Trophoblast cell (in vitro differentiated cells and primary cell): ENCODE data around the gene MS4A10.

Source experiments
- DNase-seq, 2 donors: peaks; one replicate each; pipeline ENCODE4 v3.0.0-alpha.2; 2016
- H2AFZ ChIP-seq: 2 replicates; pipeline ENCODE4 v1.6.1; 2013; ENCODE audit warnings: low read length, moderate library complexity, mild to moderate bottlenecking; ENCODE audit not compliant: insufficient read depth, poor library complexity
- H2AK5ac ChIP-seq: 2 replicates; pipeline ENCODE4 v1.6.1; 2013; ENCODE audit warnings: mild to moderate bottlenecking, low read length
- H2BK120ac ChIP-seq: 2 replicates; pipeline ENCODE4 v1.6.1; 2013; ENCODE audit warnings: low read length, mild to moderate bottlenecking, moderate library complexity; ENCODE audit not compliant: insufficient read depth, poor library complexity
- H2BK12ac ChIP-seq: 2 replicates; pipeline ENCODE4 v1.6.1; 2013; ENCODE audit warnings: mild to moderate bottlenecking, low read length, moderate library complexity
- H2BK5ac ChIP-seq: 2 replicates; pipeline ENCODE4 v1.6.1; 2013; ENCODE audit warnings: low read length, low read depth, moderate library complexity, mild to moderate bottlenecking; ENCODE audit not compliant: poor library complexity
- H3K14ac ChIP-seq: 2 replicates; pipeline ENCODE4 v1.6.1; 2013; ENCODE audit warnings: mild to moderate bottlenecking, low read length
- H3K18ac ChIP-seq: 2 replicates; pipeline ENCODE4 v1.6.1; 2013; ENCODE audit warnings: mild to moderate bottlenecking, low read length
- H3K23ac ChIP-seq: 2 replicates; pipeline ENCODE4 v1.6.1; 2013; ENCODE audit warnings: low read length
- H3K27ac ChIP-seq: 2 replicates; pipeline ENCODE4 v1.5.1; 2013; ENCODE audit warnings: low read depth, mild to moderate bottlenecking, inconsistent platforms, low read length, moderate library complexity
- H3K27me3 ChIP-seq: 2 replicates; pipeline ENCODE4 v1.6.1; 2013; ENCODE audit warnings: inconsistent platforms, mild to moderate bottlenecking, low read length, moderate library complexity; ENCODE audit not compliant: insufficient read depth
- H3K36me3 ChIP-seq, 2 experiments: 1 replicate in 1 of 2; 2 replicates in 1 of 2; pipeline ENCODE4 v1.6.1; 2013; ENCODE audit warnings: low read length in 2 of 2, mild to moderate bottlenecking in 2 of 2, moderate library complexity in 1 of 2; ENCODE audit not compliant: insufficient read depth in 2 of 2, control insufficient read depth in 1 of 2
- H3K4ac ChIP-seq: 2 replicates; pipeline ENCODE4 v1.6.1; 2013; ENCODE audit warnings: low read depth, mild to moderate bottlenecking, low read length, moderate library complexity
- H3K4me1 ChIP-seq, 2 experiments: 1 replicate in 1 of 2; 2 replicates in 1 of 2; pipeline ENCODE4 v1.6.1; 2013; ENCODE audit warnings: low read length in 2 of 2, mild to moderate bottlenecking in 2 of 2, moderate library complexity in 1 of 2; ENCODE audit not compliant: insufficient read depth in 2 of 2, control insufficient read depth in 1 of 2
- H3K4me2 ChIP-seq: 2 replicates; pipeline ENCODE4 v1.6.1; 2013; ENCODE audit warnings: inconsistent platforms, mild to moderate bottlenecking, low read length, moderate library complexity
- H3K4me3 ChIP-seq: 2 replicates; pipeline ENCODE4 v1.5.1; 2013; ENCODE audit warnings: mild to moderate bottlenecking, low read depth, low read length, inconsistent platforms
- H3K79me1 ChIP-seq: one replicate; pipeline ENCODE4 v1.6.1; 2013; ENCODE audit warnings: low read length
- H3K79me2 ChIP-seq: 2 replicates; pipeline ENCODE4 v1.6.1; 2013; ENCODE audit warnings: low read length, mild to moderate bottlenecking; ENCODE audit not compliant: control insufficient read depth, insufficient read depth, poor library complexity
- H3K9ac ChIP-seq: 2 replicates; pipeline ENCODE4 v1.6.1; 2013; ENCODE audit warnings: mild to moderate bottlenecking, low read length
- H3K9me3 ChIP-seq: 2 replicates; pipeline ENCODE4 v1.6.1; 2013; ENCODE audit warnings: low read depth, mild to moderate bottlenecking, control low read depth, inconsistent platforms, low read length; ENCODE audit not compliant: insufficient read depth
- H4K12ac ChIP-seq: 2 replicates; pipeline ENCODE4 v1.6.1; 2013; ENCODE audit warnings: low read depth, mild to moderate bottlenecking, low read length, moderate library complexity
- H4K8ac ChIP-seq: 2 replicates; pipeline ENCODE4 v1.6.1; 2013; ENCODE audit warnings: low read depth, mild to moderate bottlenecking, low read length, moderate library complexity
- H4K91ac ChIP-seq: one replicate; pipeline ENCODE4 v1.6.1; 2013; ENCODE audit warnings: low read depth, mild to moderate bottlenecking, low read length, moderate library complexity
- WGBS: extraction: QIAGEN DNeasy Blood & Tissue Kit; methylation state at CpG from one replicate; pipeline ENCODE4 v1.1.7; 2013; ENCODE audit warnings: missing lambda C conversion rate; ENCODE audit not compliant: insufficient read length, insufficient coverage; ENCODE audit errors: extremely low coverage; 5-methylcytosine and 5-hydroxymethylcytosine counted together

Gene MS4A10

GRCh38 chr11:60790726-60791125 is 5.6 kb downstream of the MS4A10 start:
- H3K4me3 ChIP-seq = peak overlapping the region; percentile 39
- H3K36me3 ChIP-seq = no peaks in the 10 kb centered on the region
- H3K9ac ChIP-seq = no peak overlapping the region
- H3K27me3 ChIP-seq = no peaks in the 10 kb centered on the region
- H3K4ac ChIP-seq = no peak overlapping the region
- H4K91ac ChIP-seq = no peak overlapping the region
- no peak for DNase-seq
- H3K79me1 ChIP-seq = no peaks in the 10 kb centered on the region
- H4K12ac ChIP-seq = no peak overlapping the region
- no peak overlapping the region for H3K14ac ChIP-seq
- no peak overlapping the region for H2AK5ac ChIP-seq
- WGBS = no CpG with 5 or more reads among the region's 3 CpGs
- H3K9me3 ChIP-seq = peaks cover 40% of the 10 kb centered on the region
- no peak overlapping the region for H2BK12ac ChIP-seq
- H2BK120ac ChIP-seq = no peak overlapping the region
- no peak overlapping the region for H3K23ac ChIP-seq
- no peaks in the 10 kb centered on the region for H3K79me2 ChIP-seq
- H3K4me2 ChIP-seq = no peak overlapping the region
- no peaks in the 10 kb centered on the region for H3K4me1 ChIP-seq
- no peak overlapping the region for H3K27ac ChIP-seq
- H2AFZ ChIP-seq = no peak overlapping the region
- H3K18ac ChIP-seq = no peak overlapping the region
- H4K8ac ChIP-seq = no peak overlapping the region
- no peak overlapping the region for H2BK5ac ChIP-seq

GRCh38 chr11:60791153-60791933 is 6.2 kb downstream of the MS4A10 start:
- Histone ChIP-seq H3K27me3 (no peaks in the 10 kb centered on the region), H3K14ac (no peak overlapping the region), H3K36me3 (no peaks in the 10 kb centered on the region), H3K79me2 (no peaks in the 10 kb centered on the region), H4K12ac (no peak overlapping the region), H3K4me1 (no peaks in the 10 kb centered on the region), H2BK5ac (no peak overlapping the region), H3K9ac (no peak overlapping the region), H3K27ac (no peak overlapping the region), H2AFZ (no peak overlapping the region), H2AK5ac (no peak overlapping the region), H4K8ac (no peak overlapping the region), H2BK12ac (no peak overlapping the region), H3K4ac (no peak overlapping the region), H3K9me3 (peaks cover 39% of the 10 kb centered on the region), H2BK120ac (no peak overlapping the region), H3K4me3 (no peak overlapping the region), H3K23ac (no peak overlapping the region), H4K91ac (no peak overlapping the region), H3K79me1 (no peaks in the 10 kb centered on the region), H3K4me2 (no peak overlapping the region), H3K18ac (no peak overlapping the region)
- DNase-seq = no peak
- no CpG with 5 or more reads among the region's 4 CpGs for WGBS

- no peak overlapping the region for H3K27ac ChIP-seq
- no peaks in the 10 kb centered on the region for H3K36me3 ChIP-seq
- no peak overlapping the region for H3K4me3 ChIP-seq
- no peak overlapping the region for H3K14ac ChIP-seq
- H3K18ac ChIP-seq = no peak overlapping the region
- H2BK120ac ChIP-seq = no peak overlapping the region
- H3K4me2 ChIP-seq = no peak overlapping the region
- H2AFZ ChIP-seq = no peak overlapping the region
- no peaks in the 10 kb centered on the region for H3K4me1 ChIP-seq
- no peak overlapping the region for H3K4ac ChIP-seq
- H4K91ac ChIP-seq = no peak overlapping the region
- no CpG with 5 or more reads among the region's 3 CpGs for WGBS
- no peaks in the 10 kb centered on the region for H3K27me3 ChIP-seq
- no peak overlapping the region for H3K9ac ChIP-seq
- no peak overlapping the region for H2AK5ac ChIP-seq
- H2BK5ac ChIP-seq = no peak overlapping the region
- DNase-seq = no peak
- no peak overlapping the region for H4K12ac ChIP-seq
- H3K23ac ChIP-seq = no peak overlapping the region
- no peaks in the 10 kb centered on the region for H3K79me2 ChIP-seq
- no peak overlapping the region for H2BK12ac ChIP-seq
- H3K79me1 ChIP-seq = no peaks in the 10 kb centered on the region
- H4K8ac ChIP-seq = no peak overlapping the region
- H3K9me3 ChIP-seq = peaks cover 39% of the 10 kb centered on the region
Measured at GRCh38 chr11:60792521-60792920, 7.4 kb downstream of the MS4A10 start.

- no peak overlapping the region for H3K18ac ChIP-seq
- no peak overlapping the region for H4K8ac ChIP-seq
- H3K4ac ChIP-seq = no peak overlapping the region
- no peak for DNase-seq
- H2AK5ac ChIP-seq = no peak overlapping the region
- H3K36me3 ChIP-seq = no peaks in the 10 kb centered on the region
- no peak overlapping the region for H3K14ac ChIP-seq
- H2BK5ac ChIP-seq = no peak overlapping the region
- no peak overlapping the region for H3K27ac ChIP-seq
- no peak overlapping the region for H4K91ac ChIP-seq
- no peaks in the 10 kb centered on the region for H3K79me1 ChIP-seq
- peaks cover 40% of the 10 kb centered on the region for H3K9me3 ChIP-seq
- no peak overlapping the region for H3K23ac ChIP-seq
- H3K9ac ChIP-seq = no peak overlapping the region
- no peak overlapping the region for H2AFZ ChIP-seq
- H2BK12ac ChIP-seq = no peak overlapping the region
- H3K4me1 ChIP-seq = no peaks in the 10 kb centered on the region
- no peak overlapping the region for H2BK120ac ChIP-seq
- no peaks in the 10 kb centered on the region for H3K79me2 ChIP-seq
- no peak overlapping the region for H3K4me3 ChIP-seq
- no peaks in the 10 kb centered on the region for H3K27me3 ChIP-seq
- WGBS = no CpG with 5 or more reads among the region's 6 CpGs
- H3K4me2 ChIP-seq = no peak overlapping the region
- no peak overlapping the region for H4K12ac ChIP-seq
Measured at GRCh38 chr11:60795291-60795690, 10.2 kb downstream of the MS4A10 start.
